AG08396 (cell line): Measurements from ENCODE around the gene UTS2R.

Source experiments
- DNase-seq: peaks from one replicate; pipeline ENCODE4 v3.0.0; 2012; ENCODE audit warnings: low spot score, mixed read lengths

UTS2R gene

DNA sequence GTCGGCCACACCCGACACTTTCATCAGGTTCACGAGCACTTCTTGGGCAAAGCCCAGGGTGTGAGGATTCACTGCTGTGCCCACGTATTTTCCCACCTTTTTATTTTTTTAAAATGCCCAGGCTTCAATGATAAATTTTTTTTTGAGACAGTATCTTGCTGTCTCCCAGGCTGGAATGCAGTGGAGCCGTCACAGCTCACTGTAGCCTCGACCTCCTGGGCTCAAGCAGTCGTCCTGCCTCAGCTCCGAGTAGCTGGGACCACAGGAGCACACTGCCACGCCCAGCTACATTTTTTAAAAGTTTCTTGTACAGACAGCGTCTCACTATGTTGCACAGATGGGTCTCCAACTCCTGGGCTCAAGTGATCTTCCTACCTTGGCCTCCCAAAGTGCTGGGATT, 17.8 kb downstream of the UTS2R start:
- DNase-seq: no peak

DNA sequence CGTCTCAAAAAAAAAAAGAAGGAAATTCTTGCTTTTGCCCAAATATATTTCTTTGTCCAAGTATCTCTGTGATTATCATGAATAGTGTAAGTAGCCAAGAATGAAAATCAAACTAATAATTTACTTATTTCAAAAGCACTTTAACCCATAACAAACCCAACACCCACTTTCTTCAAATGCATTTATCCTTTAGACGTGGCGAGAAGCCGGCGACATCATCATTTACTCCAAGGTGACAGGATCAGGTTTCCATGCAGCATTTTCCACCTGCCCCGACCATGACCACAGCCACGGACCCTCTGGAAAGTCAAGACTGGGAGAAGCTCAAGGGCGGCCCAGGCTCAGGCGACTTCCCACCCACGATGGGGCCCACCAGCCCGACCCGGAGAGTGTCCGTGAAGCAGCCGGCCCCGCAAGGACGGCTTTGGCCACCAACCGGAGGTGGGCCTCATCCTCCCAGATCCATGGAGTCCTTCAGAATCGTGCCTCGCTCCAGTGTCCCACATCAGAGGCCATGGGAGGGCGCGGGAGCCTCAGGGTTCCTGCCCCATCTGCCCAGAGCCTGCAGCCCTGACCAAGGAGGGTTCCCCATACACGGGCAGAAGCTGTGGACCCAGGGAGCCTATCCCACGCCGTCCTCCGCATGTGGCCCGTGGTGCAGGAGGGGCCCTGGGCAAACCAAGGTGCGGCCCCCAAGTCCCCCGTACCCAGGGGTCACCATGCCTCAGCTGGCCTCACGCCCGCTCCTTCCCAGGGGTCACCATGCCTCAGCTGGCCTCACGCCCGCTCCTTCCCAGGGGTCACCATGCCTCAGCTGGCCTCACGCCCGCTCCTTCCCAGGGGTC, 18.7 kb downstream of the UTS2R start:
- DNase-seq: no peak

DNA sequence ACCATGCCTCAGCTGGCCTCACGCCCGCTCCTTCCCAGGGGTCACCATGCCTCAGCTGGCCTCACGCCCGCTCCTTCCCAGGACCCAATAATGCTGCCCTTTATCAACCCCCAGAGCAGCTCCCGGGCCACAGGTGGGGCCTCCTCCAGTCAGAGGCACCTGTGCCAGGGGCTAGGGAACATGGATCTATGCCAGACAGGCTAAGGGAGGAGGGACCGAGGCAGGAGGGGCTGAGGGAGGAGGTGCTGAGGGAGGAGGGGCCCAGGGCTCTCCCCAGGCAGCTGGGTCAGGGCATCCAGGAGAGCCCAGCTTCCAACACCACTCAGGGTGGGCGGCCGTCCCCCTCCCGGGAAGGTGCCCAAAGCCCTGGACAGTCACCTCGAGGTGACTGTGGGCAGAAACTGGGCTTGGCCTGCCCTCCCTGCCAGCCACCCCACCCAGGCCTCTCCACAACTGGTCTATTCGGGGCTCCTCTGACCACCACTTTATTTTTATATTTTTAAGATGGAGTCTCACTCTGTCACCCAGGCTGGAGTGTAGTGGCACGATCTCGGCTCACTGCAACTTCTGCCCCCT, 19.4 kb downstream of the UTS2R start:
- DNase-seq: no peak

GRCh38 chr17:82391496-82392066, 20.0 kb downstream of the UTS2R start:
- no peak for DNase-seq

- no peak for DNase-seq
Measured at GRCh38 chr17:82392209-82392920, 20.8 kb downstream of the UTS2R start.

- DNase-seq: no peak
Measured at GRCh38 chr17:82392941-82393340, 21.4 kb downstream of the UTS2R start.

- DNase-seq: no peak
Measured at GRCh38 chr17:82394278-82394677, 22.7 kb downstream of the UTS2R start.

GRCh38 chr17:82396601-82397435, 25.3 kb downstream of the UTS2R start:
- DNase-seq: peak; percentile 85

GRCh38 chr17:82397449-82398335, 26.1 kb downstream of the UTS2R start:
- no peak for DNase-seq

DNA sequence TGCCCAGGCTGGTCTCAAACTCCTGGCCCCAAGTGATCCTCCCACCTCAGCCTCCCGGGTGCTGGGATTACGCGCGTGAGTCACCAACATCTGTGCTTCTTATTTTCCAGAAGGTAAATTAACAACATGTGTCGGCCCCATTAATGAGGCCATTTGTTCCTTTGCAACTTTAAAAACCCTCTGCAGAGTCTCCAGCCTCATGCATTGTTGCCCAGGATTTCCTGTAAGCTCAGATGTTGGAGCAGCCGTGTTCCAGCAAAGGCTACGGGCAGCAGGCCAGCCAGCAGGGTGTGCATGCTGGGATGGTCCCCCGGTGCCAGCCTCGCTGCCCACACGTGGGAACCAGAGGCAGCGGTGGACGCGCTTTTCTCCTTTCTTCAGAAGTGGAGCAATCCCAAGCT, 27.5 kb downstream of the UTS2R start:
- peak; percentile 64 for DNase-seq

- DNase-seq: no peak
Measured at GRCh38 chr17:82399601-82400101, 28.1 kb downstream of the UTS2R start.

- no peak for DNase-seq
Measured at GRCh38 chr17:82400206-82400605, 28.6 kb downstream of the UTS2R start.

DNA sequence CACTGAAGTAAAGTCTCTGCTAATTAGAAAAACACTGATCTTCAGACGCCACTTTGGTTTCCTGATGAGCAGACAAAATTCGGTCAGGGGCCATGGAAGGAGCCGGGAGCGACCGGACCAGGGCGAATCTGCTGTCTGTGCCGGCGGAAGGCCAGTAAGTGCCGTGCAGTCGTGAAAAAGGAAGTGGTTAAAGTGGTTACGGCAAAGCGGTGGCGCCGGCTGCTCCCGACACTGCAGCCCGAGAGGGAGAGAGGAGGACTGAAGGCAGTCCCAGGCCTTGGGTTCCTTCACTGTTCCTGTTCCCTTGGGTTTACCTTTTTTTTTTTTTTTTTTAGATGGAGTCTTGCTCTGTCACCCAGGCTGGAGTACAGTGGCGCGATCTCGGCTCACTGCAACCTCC, 29.3 kb downstream of the UTS2R start:
- no peak for DNase-seq

GRCh38 chr17:82402865-82403264, 31.3 kb downstream of the UTS2R start:
- no peak for DNase-seq

- no peak for DNase-seq
Measured at GRCh38 chr17:82403662-82404660, 32.4 kb downstream of the UTS2R start.

- no peak for DNase-seq
Measured at GRCh38 chr17:82405051-82405450, 33.5 kb downstream of the UTS2R start.

DNA sequence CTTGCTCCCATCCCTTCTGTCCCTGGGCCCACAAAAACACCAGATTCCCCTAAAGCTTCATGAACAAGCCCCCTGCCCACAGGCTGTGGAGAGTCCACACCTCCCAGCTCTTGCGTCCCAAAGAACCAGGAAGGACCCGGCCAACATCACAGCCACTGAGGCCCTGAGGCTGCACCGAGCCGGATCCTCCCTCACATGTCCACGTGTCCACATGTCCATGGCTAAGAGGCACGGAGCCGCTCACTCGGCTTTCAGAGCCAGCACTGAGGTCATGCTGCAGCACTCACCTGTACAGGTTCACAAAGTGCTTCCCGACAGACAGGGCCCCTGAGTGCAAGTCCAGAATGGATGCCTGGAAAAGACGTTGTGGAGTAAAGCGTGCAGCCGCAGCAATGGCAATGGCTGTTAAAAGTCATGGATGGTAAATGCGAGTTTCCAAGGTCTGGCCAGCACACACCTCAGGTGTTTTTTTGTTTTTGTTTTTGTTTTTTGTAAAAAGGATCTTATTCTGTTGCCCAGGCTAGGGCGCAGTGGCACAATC, 34.6 kb downstream of the UTS2R start:
- DNase-seq: no peak

GRCh38 chr17:82407255-82407654, 35.7 kb downstream of the UTS2R start:
- no peak for DNase-seq
